ENCODE results near the gene WDR75.

The WDR75 gene

DNA sequence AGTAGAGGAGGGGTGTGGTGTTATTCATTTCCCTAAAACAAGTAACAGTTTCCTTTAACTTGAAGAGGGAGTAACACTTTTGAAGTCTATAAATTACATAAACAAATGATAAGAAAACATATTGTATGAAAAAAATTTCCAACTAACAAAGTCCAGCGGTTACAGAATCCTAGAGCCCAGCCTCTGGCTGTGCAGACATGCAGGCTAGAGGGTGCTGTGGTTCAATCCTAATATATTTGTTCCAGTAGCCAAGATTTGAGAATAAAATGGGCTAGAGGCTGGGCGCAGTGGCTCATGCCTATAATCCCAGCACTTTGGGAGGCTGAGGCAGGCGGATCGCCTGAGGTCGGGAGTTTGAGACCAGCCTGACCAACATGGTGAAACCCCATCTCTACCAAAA is 56.9 kb downstream of the WDR75 start:
- DNase-seq (ENCODE audit: extremely low read depth, low read depth): no peak
- TF ChIP-seq, protein P1, sequence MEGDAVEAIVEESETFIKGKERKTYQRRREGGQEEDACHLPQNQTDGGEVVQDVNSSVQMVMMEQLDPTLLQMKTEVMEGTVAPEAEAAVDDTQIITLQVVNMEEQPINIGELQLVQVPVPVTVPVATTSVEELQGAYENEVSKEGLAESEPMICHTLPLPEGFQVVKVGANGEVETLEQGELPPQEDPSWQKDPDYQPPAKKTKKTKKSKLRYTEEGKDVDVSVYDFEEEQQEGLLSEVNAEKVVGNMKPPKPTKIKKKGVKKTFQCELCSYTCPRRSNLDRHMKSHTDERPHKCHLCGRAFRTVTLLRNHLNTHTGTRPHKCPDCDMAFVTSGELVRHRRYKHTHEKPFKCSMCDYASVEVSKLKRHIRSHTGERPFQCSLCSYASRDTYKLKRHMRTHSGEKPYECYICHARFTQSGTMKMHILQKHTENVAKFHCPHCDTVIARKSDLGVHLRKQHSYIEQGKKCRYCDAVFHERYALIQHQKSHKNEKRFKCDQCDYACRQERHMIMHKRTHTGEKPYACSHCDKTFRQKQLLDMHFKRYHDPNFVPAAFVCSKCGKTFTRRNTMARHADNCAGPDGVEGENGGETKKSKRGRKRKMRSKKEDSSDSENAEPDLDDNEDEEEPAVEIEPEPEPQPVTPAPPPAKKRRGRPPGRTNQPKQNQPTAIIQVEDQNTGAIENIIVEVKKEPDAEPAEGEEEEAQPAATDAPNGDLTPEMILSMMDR (IDR thresholded peaks at IDR 0.05; ENCODE audit: low read depth, low read length): no peak

DNA sequence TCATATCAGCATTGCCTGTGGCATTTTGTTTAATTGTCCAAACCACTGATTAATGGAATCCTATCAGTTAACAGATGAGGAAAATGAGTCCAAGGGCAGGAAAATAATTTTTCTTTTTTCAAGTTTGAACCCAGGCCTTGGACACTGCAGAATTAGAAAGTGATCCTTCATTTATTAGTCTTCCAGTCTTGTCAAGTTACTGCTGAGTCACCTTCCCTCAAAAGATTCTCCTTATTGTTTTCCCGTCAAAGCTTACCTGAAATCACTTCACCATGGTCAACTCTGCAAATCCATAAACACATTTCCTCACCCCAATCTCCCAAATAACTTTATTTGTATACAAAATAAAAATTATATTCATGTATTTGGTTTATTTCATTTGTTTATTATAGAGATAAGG is 57.9 kb downstream of the WDR75 start:
- DNase-seq (ENCODE audit: extremely low read depth, low read depth): no peak
- TF ChIP-seq, protein P1 (IDR thresholded peaks at IDR 0.05; ENCODE audit: low read depth, low read length): no peak

DNA sequence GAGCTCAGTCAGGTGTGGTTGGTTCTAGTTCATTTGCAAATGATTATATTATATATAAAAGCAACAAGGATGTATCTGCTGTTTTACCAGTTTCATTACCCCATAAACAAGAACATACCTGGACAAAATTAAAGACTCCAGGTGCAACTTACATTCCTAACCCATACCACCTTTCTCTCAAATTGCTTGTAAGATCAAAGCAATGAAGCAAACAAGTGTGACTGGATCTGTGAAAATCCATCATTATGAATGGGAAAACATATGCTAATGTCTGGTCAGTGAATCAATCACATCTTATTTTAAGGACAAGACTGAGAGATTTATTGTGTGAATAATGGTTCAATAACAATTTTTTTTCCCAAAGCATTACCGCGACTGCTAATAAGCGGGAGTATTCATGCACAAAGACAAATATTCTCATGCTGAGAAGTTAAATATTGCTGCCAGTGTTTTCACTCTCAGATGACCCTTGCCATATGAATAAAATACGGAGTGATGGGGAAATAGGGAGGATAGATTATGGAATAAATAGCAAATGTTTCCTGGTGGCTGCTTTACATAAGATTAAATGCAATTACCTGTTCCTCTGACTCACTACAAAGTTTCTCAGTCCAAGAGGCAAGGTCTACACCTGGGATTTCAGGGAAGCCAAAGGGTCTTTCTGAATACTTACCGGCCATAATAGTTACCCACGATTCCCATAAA is 59.3 kb downstream of the WDR75 start:
- TF ChIP-seq, protein P1 (IDR thresholded peaks at IDR 0.05; ENCODE audit: low read depth, low read length): no peak
- DNase-seq (ENCODE audit: extremely low read depth, low read depth): no peak

DNA sequence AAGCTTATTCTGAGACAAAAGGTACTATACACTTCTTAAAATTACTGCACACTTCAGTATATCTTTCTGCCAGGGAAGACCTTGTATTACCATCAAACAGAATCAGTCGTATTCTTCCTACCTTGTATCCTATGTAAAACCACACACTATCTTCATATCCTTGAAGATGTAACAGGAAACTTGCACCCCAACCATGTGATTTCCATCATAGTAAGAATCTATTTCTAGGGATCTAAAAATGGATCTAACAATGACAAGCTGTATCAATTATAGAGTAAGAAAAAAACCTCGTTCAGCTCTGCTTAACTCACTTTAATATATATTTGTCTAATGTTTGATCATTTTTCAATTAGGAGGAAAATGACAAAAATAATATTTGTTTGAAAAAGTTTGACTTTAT is 60.2 kb downstream of the WDR75 start:
- DNase-seq (ENCODE audit: extremely low read depth, low read depth): no peak
- TF ChIP-seq, protein P1 (IDR thresholded peaks at IDR 0.05; ENCODE audit: low read depth, low read length): no peak

DNA sequence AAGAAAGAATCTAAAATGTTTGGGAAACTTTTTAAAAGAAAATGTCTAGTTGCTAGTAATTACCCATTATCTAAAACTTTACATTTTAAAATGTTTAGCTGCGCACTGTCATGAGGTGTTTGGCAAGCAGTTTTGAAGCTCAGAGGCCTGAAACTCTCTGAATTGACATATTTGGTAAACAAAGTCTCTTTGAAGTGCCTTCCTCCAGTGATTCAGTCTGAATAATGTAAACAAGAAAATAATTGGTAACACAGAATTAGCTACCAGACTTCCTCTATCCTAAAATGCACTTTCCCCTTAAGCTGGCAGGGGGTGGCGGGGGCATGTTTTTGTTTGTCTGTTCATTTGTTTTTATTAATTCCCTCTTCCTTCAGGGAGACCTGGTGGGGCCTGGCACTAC is 61.4 kb downstream of the WDR75 start:
- TF ChIP-seq, protein P1 (IDR thresholded peaks at IDR 0.05; ENCODE audit: low read depth, low read length): no peak
- no peak for DNase-seq (ENCODE audit: extremely low read depth, low read depth)

DNA sequence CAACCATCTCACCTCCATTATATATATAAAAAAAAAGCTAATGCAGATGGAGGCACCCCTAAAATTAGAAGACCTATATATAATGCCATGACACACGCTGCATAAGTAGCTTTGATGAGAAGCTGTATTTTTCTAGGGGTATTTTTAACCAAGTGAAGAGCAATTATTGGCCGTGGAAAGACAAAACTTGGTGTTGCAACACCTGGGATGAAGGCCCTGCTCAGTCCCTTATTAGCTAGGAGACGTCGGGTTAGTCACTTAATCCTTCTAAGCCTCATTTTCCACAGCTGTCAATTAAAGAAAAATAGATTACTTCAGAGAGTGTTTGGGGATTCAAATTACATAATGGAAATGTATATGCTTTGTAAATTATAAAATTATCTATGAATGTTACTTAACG is 63.0 kb downstream of the WDR75 start:
- TF ChIP-seq, protein P1 (IDR thresholded peaks at IDR 0.05; ENCODE audit: low read depth, low read length): no peak
- no peak for DNase-seq (ENCODE audit: extremely low read depth, low read depth)

DNA sequence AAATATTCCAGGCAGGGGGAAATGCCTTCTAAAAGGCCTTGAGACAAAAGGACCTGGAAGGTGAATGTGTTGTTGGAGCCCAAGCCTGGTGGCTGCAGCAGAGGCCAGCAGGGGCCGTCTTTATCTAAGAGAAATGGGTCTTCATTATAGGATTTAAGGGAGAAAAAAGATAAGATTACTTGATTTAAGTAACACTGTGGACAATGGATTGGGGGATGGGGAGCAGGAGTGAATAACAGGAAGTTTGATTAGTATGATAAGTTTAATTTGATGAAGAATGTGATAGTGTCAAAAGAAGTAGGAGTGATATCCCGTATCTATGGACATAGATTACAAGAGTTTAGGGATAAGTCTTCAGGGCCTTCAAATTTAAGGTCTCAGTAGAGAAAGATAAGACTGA is 64.2 kb downstream of the WDR75 start:
- TF ChIP-seq, protein P1 (IDR thresholded peaks at IDR 0.05; ENCODE audit: low read depth, low read length): no peak
- no peak for DNase-seq (ENCODE audit: extremely low read depth, low read depth)
